Central memory CD8-positive, alpha-beta T cell (primary cell): Measurements from ENCODE around the gene APBA2.
"Not testable (repeated sequence)": the region's sequence is repeated elsewhere in the genome, so short reads cannot be mapped to it uniquely, and the experiment has no call there.

Experiments
- ATAC-seq: fragments of 150-1000 bp; cut with Tn5 transposase; replicated peaks from 2 replicates; pipeline ENCODE4 v1.10.0; 2022; ENCODE audit warnings: mild to moderate bottlenecking, moderate FRiP score, moderate number of reproducible peaks; ENCODE audit not compliant: poor library complexity, severe bottlenecking; ENCODE audit errors: extremely low read depth
- DNase-seq, 2 donors: peaks; one replicate each; pipeline ENCODE4 v3.0.0; 2021; ENCODE audit warnings: low spot score in 2 of 2
- H3K27ac Mint-ChIP-seq: one replicate; pipeline ENCODE4 v1.8.0; 2022; ENCODE audit warnings: low read depth, mild to moderate bottlenecking, moderate library complexity, mixed read lengths
- H3K27me3 Mint-ChIP-seq: one replicate; pipeline ENCODE4 v1.8.0; 2022; ENCODE audit warnings: mixed read lengths
- H3K36me3 Mint-ChIP-seq: one replicate; pipeline ENCODE4 v1.8.0; 2022; ENCODE audit warnings: mild to moderate bottlenecking, moderate library complexity, mixed read lengths; ENCODE audit not compliant: insufficient read depth
- H3K4me1 Mint-ChIP-seq: one replicate; pipeline ENCODE4 v1.8.0; 2022; ENCODE audit warnings: mixed read lengths
- H3K4me3 Mint-ChIP-seq: one replicate; pipeline ENCODE4 v1.8.0; 2022; ENCODE audit warnings: mild to moderate bottlenecking, moderate library complexity, mixed read lengths
- H3K9me3 Mint-ChIP-seq: one replicate; pipeline ENCODE4 v1.8.0; 2022; ENCODE audit warnings: mixed read lengths

APBA2 gene

GRCh38 chr15:28861589-28862293, 24.0 kb upstream of the APBA2 start:
- H3K27me3 Mint-ChIP-seq, H3K36me3 Mint-ChIP-seq, DNase-seq, H3K27ac Mint-ChIP-seq, H3K9me3 Mint-ChIP-seq, ATAC-seq, H3K4me1 Mint-ChIP-seq, H3K4me3 Mint-ChIP-seq: not testable (repeated sequence)

- Mint-ChIP-seq H3K4me1 (peaks cover 6% of the 10 kb centered on the region), H3K4me3 (no peak overlapping the region), H3K36me3 (no peaks in the 10 kb centered on the region), H3K27me3 (peaks cover 13% of the 10 kb centered on the region), H3K9me3 (no peaks in the 10 kb centered on the region), H3K27ac (no peak overlapping the region)
- no peak for ATAC-seq
- no peak for DNase-seq
Observed at GRCh38 chr15:28868744-28869345, 16.9 kb upstream of the APBA2 start.

DNA sequence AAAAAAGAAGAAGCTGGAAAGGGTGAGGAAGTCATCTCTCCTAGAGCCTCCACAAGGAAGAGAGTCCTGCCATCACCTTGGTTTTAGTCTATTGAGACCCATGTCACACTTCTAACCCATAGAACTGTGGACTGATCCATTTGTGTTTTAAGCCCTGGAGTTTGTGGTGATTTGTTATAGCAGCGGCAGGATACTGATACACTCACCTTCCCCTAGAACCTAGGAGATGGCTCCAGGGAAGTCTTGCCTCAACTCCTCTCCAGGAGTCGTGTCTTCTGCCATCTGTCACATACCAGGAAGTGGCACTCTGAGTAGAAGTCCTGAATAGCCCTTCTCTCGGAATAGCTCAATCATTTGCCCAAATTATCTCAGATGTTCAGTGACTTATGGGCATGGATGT, 14.6 kb upstream of the APBA2 start:
- H3K4me1 Mint-ChIP-seq = peaks cover 7% of the 10 kb centered on the region
- DNase-seq (no peak), ATAC-seq (no peak)
- H3K4me3 Mint-ChIP-seq = no peak overlapping the region
- no peak overlapping the region for H3K27ac Mint-ChIP-seq
- peaks cover 13% of the 10 kb centered on the region for H3K27me3 Mint-ChIP-seq
- H3K36me3 Mint-ChIP-seq = no peaks in the 10 kb centered on the region
- no peaks in the 10 kb centered on the region for H3K9me3 Mint-ChIP-seq

DNA sequence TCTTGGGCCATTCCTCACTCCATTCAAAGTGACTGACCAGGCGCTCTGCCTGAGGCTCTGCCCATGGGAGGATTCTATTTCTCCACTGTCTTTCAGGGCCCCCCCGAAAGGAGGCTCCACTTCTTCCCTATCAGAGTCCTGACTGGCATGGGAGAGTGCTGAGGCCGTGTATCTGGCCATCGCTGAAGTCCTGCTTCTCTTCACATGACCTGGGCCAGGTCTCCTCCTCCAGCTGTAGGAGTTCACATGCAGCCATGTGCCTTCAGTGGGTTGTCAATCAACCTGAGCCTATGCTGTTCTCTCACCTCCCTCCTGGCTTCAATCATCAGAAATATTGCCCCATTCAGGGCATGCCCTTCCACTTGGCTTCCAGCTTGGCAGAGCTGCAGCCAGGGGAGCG, 12.8 kb upstream of the APBA2 start:
- Mint-ChIP-seq H3K27ac (no peak overlapping the region), H3K9me3 (no peaks in the 10 kb centered on the region), H3K4me3 (no peak overlapping the region)

DNA sequence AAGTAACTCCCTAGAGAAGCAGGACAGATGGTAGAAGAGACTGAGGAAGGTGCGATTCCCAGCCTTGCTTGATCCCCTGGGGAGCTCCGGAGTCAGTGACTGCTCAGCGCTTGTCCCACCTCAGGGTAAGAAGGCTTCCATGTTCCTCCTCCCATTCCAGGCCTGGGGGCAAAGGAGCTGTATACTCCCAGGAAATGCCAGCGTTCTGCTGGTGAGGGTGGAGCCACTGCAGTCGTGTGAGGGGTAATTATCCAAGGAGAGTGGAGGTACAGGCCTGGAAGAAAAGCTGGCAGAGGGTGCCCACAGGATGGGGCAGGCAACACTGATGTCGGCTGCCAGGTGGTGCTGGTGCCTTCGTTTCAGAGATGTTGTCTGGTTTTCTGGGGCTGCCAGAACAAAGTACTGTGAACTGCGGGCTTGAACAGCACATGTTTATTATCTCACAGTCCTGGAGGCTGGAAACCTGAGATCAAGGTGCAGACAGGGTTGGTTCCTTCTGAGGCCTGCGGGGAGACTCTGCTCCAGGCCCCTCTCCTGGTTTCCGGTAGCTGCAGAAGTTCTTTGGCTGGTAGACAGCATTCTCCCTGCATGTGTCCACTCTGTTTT, 12.1 kb upstream of the APBA2 start:
- H3K36me3 Mint-ChIP-seq = no peaks in the 10 kb centered on the region
- no peaks in the 10 kb centered on the region for H3K9me3 Mint-ChIP-seq
- H3K27ac Mint-ChIP-seq = no peak overlapping the region
- ATAC-seq = no peak
- DNase-seq = no peak
- H3K4me3 Mint-ChIP-seq = no peak overlapping the region
- peaks cover under 1% of the 10 kb centered on the region for H3K27me3 Mint-ChIP-seq
- peaks cover 7% of the 10 kb centered on the region for H3K4me1 Mint-ChIP-seq

More for the DNA sequence above, 12.8 kb upstream of the APBA2 start:
- ATAC-seq (no peak), DNase-seq (no peak)
- Mint-ChIP-seq H3K36me3 (no peaks in the 10 kb centered on the region), H3K4me1 (peaks cover 7% of the 10 kb centered on the region), H3K27me3 (peaks cover 8% of the 10 kb centered on the region)

GRCh38 chr15:28875461-28876000, 10.2 kb upstream of the APBA2 start:
- DNase-seq (no peak), ATAC-seq (no peak)
- Mint-ChIP-seq H3K4me3 (no peak overlapping the region), H3K9me3 (no peaks in the 10 kb centered on the region), H3K27me3 (no peaks in the 10 kb centered on the region), H3K36me3 (no peaks in the 10 kb centered on the region), H3K4me1 (peaks cover 7% of the 10 kb centered on the region), H3K27ac (no peak overlapping the region)

DNA sequence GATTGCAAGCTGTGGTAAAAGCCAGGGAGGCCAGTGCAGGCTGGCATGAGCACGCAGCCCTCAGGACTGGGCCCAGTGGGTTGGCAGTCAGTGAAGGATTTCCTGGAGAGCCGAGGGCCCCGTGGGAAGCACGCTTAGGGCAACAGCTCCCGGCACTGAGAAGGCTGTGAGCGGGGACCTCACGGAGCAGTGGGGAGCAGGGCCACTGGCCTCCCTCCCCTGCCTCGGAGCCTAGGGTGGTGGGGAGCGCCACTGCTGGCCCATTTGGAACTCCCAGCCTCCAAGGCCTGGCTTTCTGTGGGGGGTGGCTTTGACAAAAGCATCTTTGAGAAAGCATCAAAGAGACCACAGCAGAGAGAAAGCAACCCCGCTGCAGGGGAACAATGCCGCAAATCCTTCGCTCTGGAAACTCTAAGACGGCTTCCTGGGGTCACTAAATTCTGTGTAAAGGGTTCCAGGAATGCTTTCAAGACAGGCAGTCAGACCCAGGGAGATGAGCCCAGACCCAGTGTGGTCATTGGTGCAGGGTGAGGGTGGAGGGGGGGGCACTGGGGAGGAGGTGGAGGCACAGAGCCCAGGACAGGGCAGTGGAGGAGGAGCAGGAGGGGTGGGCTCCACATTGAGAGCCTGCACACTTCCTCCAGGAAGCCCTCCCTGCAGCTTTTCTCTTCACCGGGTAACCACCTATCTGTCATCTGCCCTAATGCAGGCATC, 9.5 kb upstream of the APBA2 start:
- H3K36me3 Mint-ChIP-seq = no peaks in the 10 kb centered on the region
- no peak overlapping the region for H3K27ac Mint-ChIP-seq
- no peaks in the 10 kb centered on the region for H3K9me3 Mint-ChIP-seq
- DNase-seq (no peak), ATAC-seq (no peak)
- no peak overlapping the region for H3K4me3 Mint-ChIP-seq
- peaks cover 7% of the 10 kb centered on the region for H3K4me1 Mint-ChIP-seq
- H3K27me3 Mint-ChIP-seq = no peaks in the 10 kb centered on the region

- Mint-ChIP-seq H3K9me3 (no peaks in the 10 kb centered on the region), H3K36me3 (no peaks in the 10 kb centered on the region), H3K4me1 (peaks cover 7% of the 10 kb centered on the region), H3K4me3 (no peak overlapping the region), H3K27ac (no peak overlapping the region), H3K27me3 (no peaks in the 10 kb centered on the region)
- no peak for DNase-seq
- ATAC-seq = no peak
Observed at GRCh38 chr15:28876845-28877185, 9.0 kb upstream of the APBA2 start.

DNA sequence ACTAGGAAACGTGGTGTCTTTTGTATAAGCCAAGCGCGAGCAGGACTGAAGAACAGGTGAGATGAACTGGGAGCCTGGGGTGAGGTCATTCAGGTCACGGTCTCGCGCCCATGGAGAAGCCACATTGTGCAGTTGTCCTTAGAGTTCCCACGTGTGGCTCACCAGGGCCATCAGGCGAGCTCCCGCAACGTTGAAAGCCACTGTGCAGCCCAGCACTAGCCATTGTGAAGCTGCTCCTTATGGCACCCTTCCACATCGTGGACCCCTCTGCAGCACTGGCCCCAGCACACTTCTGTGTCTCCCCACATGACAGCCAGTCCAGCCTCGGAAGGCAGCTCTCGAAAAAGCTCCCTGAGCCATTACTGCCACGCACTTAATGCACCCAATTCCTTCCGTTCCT, 7.6 kb upstream of the APBA2 start:
- no peaks in the 10 kb centered on the region for H3K27me3 Mint-ChIP-seq
- no peaks in the 10 kb centered on the region for H3K36me3 Mint-ChIP-seq
- no peak overlapping the region for H3K4me3 Mint-ChIP-seq
- H3K27ac Mint-ChIP-seq = no peak overlapping the region
- no peak for ATAC-seq
- no peak for DNase-seq
- peaks cover 7% of the 10 kb centered on the region for H3K4me1 Mint-ChIP-seq
- H3K9me3 Mint-ChIP-seq = no peaks in the 10 kb centered on the region

GRCh38 chr15:28879551-28879950, 6.2 kb upstream of the APBA2 start:
- DNase-seq (no peak), ATAC-seq (no peak)
- no peaks in the 10 kb centered on the region for H3K27me3 Mint-ChIP-seq
- no peak overlapping the region for H3K27ac Mint-ChIP-seq
- no peaks in the 10 kb centered on the region for H3K36me3 Mint-ChIP-seq
- no peaks in the 10 kb centered on the region for H3K4me1 Mint-ChIP-seq
- H3K9me3 Mint-ChIP-seq = no peaks in the 10 kb centered on the region
- H3K4me3 Mint-ChIP-seq = no peak overlapping the region

DNA sequence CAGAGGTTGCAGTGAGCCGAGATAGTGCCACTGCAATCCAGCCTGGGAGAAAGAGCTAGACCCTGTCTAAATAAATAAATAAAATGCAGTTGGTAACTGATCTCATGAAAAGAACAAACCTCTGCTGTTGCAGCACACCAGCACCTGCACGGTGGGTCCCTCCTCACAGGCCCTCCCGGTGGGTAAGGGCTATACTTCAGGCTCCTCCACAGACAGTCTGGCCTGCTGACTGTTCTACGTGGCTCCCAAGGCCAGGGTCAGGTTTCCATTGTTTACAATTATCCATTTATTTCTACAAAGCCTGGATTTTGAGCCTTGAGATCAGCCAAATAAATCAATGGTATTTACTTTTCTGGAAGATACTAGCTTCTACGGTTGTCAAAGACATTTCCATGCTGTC, 5.1 kb upstream of the APBA2 start:
- Mint-ChIP-seq H3K4me3 (no peak overlapping the region), H3K4me1 (no peaks in the 10 kb centered on the region), H3K27me3 (no peaks in the 10 kb centered on the region), H3K9me3 (no peaks in the 10 kb centered on the region), H3K27ac (no peak overlapping the region), H3K36me3 (no peaks in the 10 kb centered on the region)
- no peak for DNase-seq
- ATAC-seq = no peak

DNA sequence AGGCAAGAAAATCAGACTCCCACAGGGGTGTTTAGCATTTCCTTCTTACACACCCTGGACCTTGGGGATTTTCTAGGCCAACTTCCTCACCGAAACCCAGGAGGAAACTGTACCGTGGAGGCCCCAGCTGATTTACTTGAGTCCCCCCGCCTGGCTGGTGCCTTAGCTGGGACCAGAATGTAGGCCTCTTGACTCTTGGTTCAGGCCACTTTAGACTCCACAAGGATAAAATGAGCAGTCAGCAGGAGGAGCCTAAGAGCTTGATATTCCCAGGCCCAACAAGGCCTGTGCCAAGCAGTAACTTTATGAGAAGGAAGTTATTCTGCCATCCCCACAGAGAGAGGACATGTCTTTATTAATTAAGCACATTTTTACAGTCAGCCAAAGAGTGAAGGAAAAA, 4.6 kb upstream of the APBA2 start:
- Mint-ChIP-seq H3K36me3 (no peaks in the 10 kb centered on the region), H3K27ac (no peak overlapping the region), H3K9me3 (no peaks in the 10 kb centered on the region), H3K27me3 (no peaks in the 10 kb centered on the region), H3K4me1 (no peaks in the 10 kb centered on the region), H3K4me3 (no peak overlapping the region)
- ATAC-seq = no peak
- DNase-seq = no peak
